ENCODE data around the gene STX18.

- TF ChIP-seq, protein P1, sequence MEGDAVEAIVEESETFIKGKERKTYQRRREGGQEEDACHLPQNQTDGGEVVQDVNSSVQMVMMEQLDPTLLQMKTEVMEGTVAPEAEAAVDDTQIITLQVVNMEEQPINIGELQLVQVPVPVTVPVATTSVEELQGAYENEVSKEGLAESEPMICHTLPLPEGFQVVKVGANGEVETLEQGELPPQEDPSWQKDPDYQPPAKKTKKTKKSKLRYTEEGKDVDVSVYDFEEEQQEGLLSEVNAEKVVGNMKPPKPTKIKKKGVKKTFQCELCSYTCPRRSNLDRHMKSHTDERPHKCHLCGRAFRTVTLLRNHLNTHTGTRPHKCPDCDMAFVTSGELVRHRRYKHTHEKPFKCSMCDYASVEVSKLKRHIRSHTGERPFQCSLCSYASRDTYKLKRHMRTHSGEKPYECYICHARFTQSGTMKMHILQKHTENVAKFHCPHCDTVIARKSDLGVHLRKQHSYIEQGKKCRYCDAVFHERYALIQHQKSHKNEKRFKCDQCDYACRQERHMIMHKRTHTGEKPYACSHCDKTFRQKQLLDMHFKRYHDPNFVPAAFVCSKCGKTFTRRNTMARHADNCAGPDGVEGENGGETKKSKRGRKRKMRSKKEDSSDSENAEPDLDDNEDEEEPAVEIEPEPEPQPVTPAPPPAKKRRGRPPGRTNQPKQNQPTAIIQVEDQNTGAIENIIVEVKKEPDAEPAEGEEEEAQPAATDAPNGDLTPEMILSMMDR (IDR thresholded peaks at IDR 0.05): no peak
- no peak for TF ChIP-seq POLR2A (IDR thresholded peaks at IDR 0.05)
- no peak for TF ChIP-seq EP300 (IDR thresholded peaks at IDR 0.05; ENCODE audit: low read depth)
- no peak for TF ChIP-seq POLR2AphosphoS5 (IDR thresholded peaks at IDR 0.05)
Observed at GRCh38 chr4:4383085-4383484, 158.8 kb downstream of the STX18 start.
